ENCODE data around the gene IBSP.

Gene IBSP, protein sequence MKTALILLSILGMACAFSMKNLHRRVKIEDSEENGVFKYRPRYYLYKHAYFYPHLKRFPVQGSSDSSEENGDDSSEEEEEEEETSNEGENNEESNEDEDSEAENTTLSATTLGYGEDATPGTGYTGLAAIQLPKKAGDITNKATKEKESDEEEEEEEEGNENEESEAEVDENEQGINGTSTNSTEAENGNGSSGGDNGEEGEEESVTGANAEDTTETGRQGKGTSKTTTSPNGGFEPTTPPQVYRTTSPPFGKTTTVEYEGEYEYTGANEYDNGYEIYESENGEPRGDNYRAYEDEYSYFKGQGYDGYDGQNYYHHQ

DNA sequence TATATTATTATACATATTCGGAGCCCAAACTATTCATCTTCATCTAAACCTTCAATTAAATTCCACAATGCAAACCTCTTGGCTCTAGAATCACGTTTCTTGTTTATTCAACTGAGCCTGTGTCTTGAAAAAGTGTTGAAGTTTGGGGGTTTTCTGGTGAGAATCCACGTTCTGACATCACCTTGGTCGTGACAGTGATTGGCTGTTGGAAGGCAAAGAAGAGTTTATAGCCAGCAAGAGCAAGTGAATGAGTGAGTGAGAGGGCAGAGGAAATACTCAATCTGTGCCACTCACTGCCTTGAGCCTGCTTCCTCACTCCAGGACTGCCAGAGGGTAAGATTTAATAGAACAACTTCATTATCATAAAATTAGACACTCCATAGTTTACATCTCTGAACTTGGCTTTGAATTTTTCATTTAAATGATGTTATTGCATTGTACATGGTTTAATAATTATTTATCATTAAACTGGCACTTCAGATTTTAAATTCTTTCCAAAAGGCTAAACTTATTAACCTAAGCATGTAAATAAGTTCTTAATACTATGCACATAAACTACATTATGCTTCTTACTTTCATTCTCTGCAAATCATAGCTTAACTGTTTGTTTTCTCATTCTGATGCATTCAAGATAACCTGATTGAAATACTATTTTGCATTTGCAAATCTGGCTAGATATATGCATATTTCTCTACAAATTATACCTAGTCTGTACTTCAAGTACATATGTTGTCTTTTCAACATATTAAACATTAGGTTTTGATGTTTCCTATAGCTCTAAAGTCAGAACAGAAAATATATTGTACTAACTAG lies at the start of gene IBSP:
Gene IBSP, plus strand, starts transcription at position 254 of the 813 bp plus-strand sequence. CDS start 2,808 bp downstream, outside the sequence.
- no peak for DNase-seq (ENCODE audit: insufficient read length, low spot score)
- FAIRE-seq: no peak

DNA sequence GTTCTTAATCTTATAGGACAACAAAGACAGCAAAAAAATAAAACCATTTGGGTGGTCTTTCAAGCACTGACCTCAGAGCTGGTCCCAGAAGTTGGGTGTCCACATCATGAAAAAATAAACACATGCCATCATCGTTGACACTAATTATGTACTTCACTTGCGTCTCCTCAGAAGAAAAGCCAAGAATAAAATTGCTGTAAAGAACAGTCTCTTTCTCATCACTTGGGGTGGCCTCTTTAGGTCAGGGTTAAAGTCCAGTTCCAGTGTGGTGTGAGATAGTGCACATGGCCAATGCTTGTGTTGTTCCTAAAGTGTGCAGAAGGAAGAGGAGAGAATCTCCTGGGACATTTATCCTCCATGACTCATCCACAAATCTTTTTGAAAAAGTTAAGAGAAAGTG lies 49.5 kb upstream of the IBSP start:
- FAIRE-seq (no peak), DNase-seq (ENCODE audit: insufficient read length, low spot score) (no peak)

DNA sequence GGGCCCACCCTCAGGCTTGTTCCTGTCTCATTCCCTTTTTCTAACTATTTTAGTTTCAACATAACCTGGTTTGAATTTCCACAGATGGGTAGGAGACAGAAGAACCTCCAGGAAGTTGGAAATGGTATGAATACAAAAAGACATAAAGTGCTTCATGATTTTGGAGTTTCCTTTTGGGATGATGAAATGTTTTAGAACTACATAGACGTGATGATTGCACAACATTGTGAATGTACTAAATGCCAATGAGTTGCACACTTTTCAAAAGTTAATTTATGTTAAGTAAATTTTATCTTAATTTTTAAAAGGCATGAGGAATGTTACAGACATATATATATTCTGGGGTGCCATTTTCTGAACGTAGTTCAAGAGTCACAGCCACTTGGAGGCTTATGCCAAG lies 41.1 kb upstream of the IBSP start:
- DNase-seq (ENCODE audit: insufficient read length, low spot score) (no peak), FAIRE-seq (no peak)

DNA sequence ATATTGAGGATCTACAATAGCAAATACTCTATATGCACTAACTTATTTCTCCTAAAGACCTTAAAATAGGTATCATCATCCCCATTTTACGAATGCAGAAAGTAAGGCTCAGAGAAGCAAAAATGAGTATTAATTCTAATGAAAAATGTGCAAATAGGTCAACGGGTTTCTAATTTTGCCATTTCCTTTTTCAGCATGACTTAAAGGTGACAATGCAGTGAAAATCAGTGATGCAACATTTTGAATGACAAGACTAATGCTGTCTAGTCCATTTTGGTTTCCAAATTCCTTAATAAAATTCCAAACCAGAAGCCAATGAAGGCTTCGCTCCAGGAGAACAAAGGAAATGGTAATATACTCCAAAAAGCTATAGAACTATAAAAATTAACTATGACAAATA lies 37.0 kb upstream of the IBSP start:
- DNase-seq (ENCODE audit: insufficient read length, low spot score): no peak
- FAIRE-seq: no peak

DNA sequence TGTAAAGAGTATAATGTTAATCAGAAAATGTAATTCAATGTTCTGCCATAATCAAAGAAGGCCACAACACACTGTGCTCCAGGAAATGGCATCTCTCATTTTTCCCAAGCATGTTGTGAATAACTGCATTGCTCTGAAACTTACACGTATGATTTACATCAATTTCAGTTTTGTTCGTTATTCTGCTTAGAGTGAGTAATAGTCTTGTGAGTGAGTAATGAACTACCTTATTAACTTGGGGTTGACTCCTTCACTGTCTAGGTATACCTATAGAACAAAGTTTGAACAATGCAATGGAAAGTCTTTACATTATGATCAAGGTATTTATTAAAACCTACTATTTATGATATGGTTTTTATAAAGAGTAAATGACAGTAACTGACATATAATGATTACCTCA lies 17.8 kb upstream of the IBSP start:
- FAIRE-seq (no peak), DNase-seq (ENCODE audit: insufficient read length, low spot score) (no peak)

DNA sequence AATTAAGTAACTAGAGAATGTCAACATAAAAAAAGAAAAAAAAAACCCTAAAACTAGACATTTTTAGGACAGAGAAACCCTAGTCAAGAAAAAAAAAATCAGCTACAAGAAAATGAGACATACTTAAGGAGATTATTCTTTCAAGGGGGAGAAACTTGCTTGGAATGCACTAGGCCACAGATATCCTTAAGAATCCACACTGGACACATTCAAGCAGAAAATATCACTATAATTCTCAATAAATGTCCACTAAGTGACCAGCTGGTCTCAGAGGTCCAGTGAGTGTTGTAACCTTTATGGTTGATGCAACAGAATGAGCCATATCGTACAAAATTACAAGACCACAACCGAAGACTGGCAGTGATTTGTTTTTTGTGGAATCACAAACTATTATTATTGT lies 15.6 kb upstream of the IBSP start:
- FAIRE-seq (no peak), DNase-seq (ENCODE audit: insufficient read length, low spot score) (no peak)

DNA sequence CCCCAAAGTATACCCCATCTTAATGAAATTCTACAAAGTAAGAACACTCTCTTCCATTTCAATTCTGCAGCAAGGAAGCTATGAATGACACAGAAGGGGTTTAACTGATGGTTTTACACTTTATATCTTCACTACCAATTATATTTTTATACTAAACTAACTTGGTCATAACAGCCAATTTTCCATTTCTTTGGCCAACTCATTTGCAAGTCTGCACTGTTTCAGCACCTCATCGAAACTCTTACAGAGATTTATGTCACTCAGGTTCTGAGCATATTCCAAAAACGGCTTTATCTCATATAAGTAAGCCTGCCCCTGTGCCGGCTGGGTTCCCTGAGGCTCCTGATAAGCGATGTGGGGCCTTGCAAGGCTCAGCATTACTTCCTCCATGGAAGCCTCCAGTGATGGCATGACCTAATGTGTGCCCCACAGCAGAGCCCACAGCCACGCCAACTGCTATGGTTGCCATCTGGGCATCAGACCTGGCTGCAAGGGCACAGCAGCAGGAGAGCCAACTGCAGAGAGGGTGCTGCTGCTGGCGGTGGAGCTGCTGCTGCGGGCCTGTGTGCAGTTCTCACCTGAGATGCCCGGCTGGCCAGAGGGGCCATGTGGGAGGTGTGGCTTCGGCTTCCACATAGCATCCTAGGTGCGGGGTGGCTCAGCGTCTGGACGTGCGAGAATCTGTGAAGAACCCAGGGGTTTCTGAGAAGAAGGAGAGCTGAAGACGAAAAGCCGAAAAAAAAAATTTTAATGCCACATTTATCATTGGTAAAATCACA lies 13.4 kb upstream of the IBSP start:
- FAIRE-seq (no peak), DNase-seq (ENCODE audit: insufficient read length, low spot score) (no peak)

DNA sequence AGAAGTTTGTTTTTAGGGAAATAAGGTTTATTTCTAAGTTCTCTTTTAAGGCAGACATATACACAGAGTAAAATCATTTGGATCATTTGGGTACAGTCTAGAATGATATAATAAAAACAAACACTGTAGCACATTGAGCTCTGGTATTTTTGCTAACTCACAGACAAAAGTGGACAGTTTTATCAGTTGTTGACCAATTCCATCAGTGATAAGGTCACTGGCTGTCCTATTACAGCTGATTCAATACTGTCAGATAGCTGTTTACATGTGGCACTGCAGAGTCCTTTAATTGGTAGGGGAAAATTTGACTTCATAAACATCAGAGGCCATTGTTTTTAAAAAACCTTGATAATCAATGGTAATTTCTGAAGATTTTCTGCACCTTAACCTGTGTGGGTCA lies 3.5 kb downstream of the IBSP start:
- DNase-seq (ENCODE audit: insufficient read length, low spot score) (no peak), FAIRE-seq (no peak)

DNA sequence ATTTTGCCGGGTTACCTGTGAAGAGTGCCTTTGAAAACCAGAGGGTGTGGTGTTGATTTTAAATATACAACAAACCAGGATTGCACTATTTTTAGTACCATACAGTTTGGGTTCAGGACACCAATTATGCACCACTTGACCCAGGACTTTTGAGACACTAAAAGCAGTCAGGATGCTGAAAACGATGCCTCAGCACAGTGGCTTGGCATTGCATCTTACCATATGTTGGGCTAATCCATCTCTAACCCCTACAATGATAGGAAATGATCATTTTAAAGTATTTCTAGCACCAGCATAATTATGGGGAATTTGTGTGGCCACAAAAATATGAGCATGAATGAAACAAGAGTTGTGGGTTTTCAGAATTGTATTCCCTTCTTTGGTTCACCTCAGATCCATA lies 4.1 kb downstream of the IBSP start:
- FAIRE-seq: no peak

DNA sequence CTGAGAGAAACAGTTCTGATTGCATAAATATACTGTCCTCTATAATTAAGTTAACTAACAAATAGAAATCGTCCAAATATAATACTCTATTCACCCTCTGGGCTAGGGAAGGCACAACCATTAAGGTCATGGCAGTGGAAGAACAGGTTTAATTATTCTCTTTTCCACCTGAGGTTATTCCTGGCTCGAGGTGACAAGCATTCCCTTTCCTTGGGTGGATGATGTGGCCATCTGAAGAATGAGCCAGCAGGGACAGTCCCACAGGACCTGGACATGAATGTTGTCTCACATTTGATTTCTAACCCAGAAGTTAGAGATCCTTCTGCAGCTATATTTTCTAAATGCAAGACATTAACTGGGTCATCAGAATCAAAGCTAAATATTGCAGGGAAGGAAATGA lies 5.5 kb downstream of the IBSP start:
- no peak for DNase-seq (ENCODE audit: insufficient read length, low spot score)
- no peak for FAIRE-seq

More for the DNA sequence above, 4.1 kb downstream of the IBSP start:
- no peak for DNase-seq (ENCODE audit: insufficient read length, low spot score)

DNA sequence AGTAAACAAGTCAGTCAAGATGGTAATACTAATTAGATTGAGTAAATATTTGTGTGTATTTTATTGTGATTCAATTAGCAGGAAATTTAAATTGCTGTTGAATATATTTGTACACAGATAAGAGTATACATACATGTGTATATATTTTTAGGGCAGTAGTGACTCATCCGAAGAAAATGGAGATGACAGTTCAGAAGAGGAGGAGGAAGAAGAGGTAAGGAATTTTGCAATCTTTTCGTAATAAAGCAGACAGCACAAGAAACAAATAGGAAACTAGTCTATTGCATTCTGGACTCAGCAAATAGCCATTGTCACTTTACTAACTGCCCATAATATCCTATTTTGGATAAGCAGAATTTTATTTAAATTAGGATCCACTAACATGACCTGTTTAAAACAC lies 6.6 kb downstream of the IBSP start:
- DNase-seq (ENCODE audit: insufficient read length, low spot score) (no peak), FAIRE-seq (no peak)

DNA sequence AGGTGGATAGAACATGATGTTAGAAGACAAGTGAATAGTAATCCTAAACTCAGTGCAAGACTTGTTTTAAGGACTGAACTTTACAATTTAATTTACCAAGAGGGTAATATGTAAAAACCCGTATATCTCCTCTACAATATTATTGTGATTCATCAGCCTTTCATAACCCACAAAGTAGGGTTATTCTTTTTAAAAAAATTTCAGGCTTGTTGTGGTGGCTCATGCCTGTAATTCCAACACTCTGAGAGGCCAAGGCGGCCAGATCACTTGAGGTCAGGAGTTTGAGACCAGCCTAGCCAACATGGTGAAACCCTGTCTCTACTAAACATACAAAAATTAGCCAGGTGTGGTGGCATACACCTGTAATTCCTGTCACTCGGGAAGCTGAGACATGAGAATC lies 7.2 kb downstream of the IBSP start:
- FAIRE-seq: no peak
- no peak for DNase-seq (ENCODE audit: insufficient read length, low spot score)

DNA sequence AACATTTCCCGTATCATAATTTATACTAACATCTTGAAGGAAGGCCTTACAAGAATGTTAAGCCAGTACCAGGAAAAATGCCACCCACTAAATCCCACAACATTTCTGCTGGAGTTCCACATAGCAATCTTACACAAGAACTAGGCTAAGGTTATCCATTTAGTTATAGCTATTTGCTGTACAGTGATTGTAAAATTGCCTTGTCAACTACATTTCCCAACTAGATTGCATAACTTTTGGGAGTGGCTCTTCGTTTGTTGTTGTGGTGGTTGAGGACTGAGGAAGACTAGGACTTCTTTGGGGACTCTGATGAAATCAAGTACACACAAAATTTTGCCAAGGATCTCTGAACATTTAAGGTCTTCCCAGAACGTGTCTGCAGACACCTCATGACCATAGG lies 8.0 kb downstream of the IBSP start:
- DNase-seq (ENCODE audit: insufficient read length, low spot score): no peak
- no peak for FAIRE-seq

DNA sequence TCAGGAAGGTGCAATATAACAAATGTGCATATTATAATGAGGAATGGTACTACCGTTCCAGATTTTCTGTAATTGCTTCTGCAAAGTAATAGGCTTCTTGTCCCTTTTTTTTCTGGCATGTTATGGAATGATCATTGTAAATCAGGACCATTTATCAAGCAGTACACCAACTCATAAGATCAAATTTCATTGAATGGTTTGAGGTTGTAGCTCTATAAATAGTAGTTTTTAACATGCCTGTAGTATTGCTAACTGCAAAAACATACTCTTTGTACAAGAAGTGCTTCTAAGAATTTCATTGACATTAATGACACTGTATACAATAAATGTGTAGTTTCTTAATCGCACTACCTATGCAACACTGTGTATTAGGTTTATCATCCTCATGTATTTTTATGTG lies 12.6 kb downstream of the IBSP start:
- FAIRE-seq (no peak), DNase-seq (ENCODE audit: insufficient read length, low spot score) (no peak)

DNA sequence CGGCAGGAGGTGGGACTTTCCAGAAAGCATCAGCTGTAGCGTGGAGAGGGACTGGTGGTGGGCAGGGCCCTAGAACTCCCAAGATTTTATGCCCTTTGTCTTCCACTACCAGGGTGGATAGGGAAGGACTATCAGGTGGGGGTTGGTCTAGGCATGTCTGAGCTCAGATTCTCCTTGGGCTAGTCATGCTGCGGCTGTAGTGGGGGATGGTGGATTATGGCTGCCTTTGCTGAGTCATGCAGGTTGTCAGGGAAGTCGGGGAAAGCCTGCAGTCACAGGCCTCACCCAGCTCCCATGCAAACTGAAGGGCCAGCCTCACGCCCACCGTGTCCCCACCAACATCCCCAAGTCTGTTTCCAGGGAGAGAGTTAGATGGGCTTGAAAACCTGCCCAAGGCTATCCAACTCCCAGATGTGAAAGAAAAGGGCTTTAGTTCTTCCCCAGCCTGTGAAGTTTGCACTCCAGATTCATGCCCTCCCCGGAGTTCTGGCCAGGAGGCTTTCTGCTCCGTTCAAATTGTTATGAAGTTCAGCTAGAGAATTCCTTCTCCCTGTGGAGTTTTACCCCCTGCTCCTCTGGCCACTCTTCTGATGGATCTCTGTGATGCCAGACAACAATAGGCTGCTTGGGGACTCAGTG lies 20.0 kb downstream of the IBSP start:
- DNase-seq (ENCODE audit: insufficient read length, low spot score) (no peak), FAIRE-seq (no peak)

DNA sequence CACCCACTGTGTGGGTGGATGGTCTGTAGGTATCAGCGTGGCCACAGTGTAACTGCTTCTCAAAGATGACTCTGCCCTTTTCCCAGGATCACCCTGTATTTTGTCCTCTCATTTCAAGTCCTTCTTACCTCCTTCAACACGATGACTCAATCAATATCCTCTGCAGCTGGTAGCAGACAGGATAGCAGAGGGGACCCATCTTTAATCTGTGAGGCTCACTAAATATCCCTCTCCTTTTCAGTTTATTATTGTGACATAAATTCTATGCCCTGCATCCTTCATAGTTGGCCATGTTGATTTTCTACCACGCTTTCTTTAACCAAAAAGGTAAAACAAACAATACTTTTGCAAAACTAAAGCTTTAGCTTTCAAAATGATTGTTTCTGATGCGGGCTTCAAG lies 23.8 kb downstream of the IBSP start:
- no peak for FAIRE-seq

DNA sequence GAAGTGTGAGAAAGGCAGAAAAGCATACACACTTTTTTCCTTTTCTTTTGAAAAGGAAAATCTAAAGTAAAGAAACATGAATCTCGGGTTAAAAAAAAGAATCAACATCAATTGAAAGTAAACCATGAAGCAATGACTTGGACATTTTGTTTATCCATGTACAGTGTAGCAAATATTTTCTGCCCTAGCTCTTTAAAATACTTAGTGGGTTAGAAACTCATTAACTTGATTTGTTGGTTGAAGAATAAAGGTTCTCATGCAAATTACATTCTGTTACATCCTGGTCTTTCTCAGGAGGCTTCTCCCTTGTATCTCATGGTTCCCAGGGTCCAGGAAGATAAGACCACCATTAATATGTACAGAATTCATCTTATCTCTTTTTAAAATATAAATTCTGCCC lies 24.4 kb downstream of the IBSP start:
- FAIRE-seq (no peak), DNase-seq (ENCODE audit: insufficient read length, low spot score) (no peak)

More for the DNA sequence above, 23.8 kb downstream of the IBSP start:
- DNase-seq (ENCODE audit: insufficient read length, low spot score): no peak

DNA sequence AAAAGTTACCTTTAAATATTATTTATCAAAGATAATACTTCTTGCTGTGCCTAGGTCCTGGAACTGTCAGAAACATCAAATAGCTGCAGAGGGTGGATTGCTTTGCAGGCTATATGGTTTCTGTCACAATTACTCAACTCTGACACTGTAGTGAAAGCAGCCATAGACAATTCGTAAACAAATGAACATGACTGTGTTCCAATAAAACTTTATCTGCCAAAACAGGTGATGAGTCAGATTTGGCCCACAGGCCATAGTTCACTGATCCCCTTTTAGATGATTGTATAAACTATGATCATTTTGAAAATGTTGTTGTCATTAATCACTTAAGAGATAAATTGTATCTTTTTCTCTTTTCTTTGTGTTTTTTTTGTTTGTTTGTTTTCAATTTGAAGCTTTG lies 25.0 kb downstream of the IBSP start:
- no peak for FAIRE-seq
- no peak for DNase-seq (ENCODE audit: insufficient read length, low spot score)

DNA sequence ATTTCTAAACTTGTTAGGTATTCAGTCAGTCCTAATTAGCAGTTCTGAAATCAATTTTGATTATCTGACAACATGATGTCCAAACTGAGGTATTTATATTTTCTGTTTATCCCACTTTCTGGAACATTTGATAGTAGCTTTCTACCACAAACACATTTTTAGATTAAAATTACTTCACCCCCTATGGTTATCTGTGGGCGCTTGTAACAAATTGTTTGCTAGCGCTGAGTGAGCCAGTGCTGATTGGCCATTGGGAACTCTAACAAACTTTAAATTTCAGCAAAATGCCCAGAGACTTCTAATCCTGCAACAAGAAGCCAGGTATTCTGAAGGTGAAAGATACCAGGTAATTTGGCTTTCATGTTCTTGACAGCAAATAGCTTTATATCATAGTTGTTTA lies 33.3 kb downstream of the IBSP start, which contains the start of gene MEPE:
Gene MEPE, plus strand, starts transcription at position 301 of the 400 bp plus-strand sequence. CDS start 1,746 bp downstream, outside the sequence.
- DNase-seq (ENCODE audit: insufficient read length, low spot score): no peak
- FAIRE-seq: no peak

DNA sequence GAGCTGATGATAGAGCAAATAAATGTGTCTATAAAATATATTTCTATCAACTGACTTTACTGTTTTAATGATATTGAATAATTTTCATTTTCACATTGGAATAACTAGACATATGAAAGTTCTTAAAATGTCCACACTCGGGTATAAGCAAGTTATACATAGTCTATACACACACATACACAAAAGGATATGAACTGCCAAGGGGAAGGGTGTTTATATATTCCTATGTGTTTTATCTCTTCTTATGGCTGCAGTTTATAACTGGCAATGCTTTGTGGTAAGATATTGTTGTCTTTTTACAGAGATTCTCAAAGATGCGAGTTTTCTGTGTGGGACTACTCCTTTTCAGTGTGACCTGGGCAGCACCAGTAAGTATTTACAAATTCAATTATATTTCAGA lies 35.0 kb downstream of the IBSP start:
- no peak for FAIRE-seq
- DNase-seq (ENCODE audit: insufficient read length, low spot score): no peak

DNA sequence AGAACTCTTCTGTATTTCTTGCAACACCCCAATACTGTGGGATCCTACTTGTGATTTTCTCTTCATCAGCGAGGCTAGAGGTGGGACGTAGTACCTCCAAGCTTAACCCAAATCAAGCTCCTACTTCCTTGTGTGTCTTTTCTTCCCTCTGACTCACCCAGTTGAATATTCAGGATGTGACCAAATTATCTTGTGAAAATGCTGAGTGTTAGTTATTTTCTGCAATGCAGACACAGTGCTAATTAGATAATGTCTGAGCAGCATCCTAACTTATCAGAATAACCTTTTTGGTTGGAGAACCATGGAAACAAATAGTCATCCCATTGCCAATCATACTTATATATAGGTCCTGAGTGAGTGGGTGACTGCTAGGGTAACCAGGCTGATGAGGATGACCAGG lies 35.8 kb downstream of the IBSP start:
- no peak for DNase-seq (ENCODE audit: insufficient read length, low spot score)
- FAIRE-seq: no peak
